HepG2 (cell line): ENCODE results near the gene TM9SF4.

Source experiments
- CBX2 ChIP-seq, 2 experiments: fragments of 200-600 bp in 1 of 2; sonication (generic); formaldehyde crosslinking in 1 of 2; IDR thresholded peaks; 2 replicates each; pipeline versions ENCODE4 v1.7.0 to v1.8.1; 2018 to 2022; ENCODE audit warnings: low read depth in 2 of 2, low read length in 1 of 2, mild to moderate bottlenecking in 1 of 2, missing genetic modification reagents in 1 of 2
- MYC ChIP-seq: sonication (generic); formaldehyde crosslinking; IDR thresholded peaks from 2 replicates; pipeline ENCODE4 v1.9.0; 2021; ENCODE audit warnings: missing genetic modification reagents, borderline replicate concordance
- NCOA2 ChIP-seq: sonication (generic); formaldehyde crosslinking; IDR thresholded peaks from 2 replicates; pipeline ENCODE4 v1.8.0; 2022; ENCODE audit warnings: inconsistent platforms
- ZBTB7A ChIP-seq: sonication (generic); formaldehyde crosslinking; IDR thresholded peaks from 2 replicates; pipeline ENCODE4 v1.8.0; 2022; ENCODE audit warnings: mild to moderate bottlenecking, missing genetic modification reagents
- TF ChIP-seq, protein P1 (sequence below): sonication (generic); formaldehyde crosslinking; IDR thresholded peaks from 2 replicates; pipeline ENCODE4 v1.5.0; 2020; ENCODE audit warnings: mild to moderate bottlenecking, missing genetic modification reagents, moderate library complexity

DNA sequence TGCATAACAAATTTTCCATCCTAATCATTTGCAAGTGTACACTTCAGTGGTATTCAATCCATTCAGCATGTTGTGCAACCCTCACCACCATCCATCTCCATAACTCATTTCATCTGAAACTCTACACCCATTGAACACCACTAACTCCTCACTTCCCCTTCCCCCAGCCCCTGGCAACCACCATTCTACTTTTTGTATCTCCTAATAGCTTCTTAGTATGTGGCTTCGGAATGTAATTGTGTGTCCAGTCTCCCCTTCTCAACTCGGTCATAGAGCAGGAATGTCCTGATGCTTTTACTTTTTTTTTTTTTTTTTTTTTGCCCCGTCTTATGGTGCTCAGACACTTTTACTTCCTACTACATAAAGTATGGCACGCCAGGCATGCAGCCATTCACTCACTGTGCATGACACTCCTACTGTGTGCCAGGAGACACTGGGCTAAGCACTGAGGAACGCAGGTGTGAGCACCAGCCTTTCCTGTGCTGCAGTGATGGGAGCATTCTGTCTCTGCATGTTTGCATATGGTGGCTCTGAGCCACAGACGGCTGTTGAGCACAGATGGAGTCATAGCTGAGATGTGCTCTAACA, 42.2 kb upstream of the TM9SF4 start:
- TF ChIP-seq MYC (CRISPR knock-in tag) = no peak
- TF ChIP-seq, protein P1, sequence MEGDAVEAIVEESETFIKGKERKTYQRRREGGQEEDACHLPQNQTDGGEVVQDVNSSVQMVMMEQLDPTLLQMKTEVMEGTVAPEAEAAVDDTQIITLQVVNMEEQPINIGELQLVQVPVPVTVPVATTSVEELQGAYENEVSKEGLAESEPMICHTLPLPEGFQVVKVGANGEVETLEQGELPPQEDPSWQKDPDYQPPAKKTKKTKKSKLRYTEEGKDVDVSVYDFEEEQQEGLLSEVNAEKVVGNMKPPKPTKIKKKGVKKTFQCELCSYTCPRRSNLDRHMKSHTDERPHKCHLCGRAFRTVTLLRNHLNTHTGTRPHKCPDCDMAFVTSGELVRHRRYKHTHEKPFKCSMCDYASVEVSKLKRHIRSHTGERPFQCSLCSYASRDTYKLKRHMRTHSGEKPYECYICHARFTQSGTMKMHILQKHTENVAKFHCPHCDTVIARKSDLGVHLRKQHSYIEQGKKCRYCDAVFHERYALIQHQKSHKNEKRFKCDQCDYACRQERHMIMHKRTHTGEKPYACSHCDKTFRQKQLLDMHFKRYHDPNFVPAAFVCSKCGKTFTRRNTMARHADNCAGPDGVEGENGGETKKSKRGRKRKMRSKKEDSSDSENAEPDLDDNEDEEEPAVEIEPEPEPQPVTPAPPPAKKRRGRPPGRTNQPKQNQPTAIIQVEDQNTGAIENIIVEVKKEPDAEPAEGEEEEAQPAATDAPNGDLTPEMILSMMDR (CRISPR knock-in tag) = no peak
- no peak for TF ChIP-seq CBX2 (IDR thresholded peaks at IDR 0.05; ENCODE audit: low read depth, low read length)
- no peak for TF ChIP-seq CBX2 (CRISPR knock-in tag; IDR thresholded peaks at IDR 0.05; ENCODE audit: low read depth)
- no peak for TF ChIP-seq ZBTB7A (CRISPR knock-in tag)
- no peak for TF ChIP-seq NCOA2 (CRISPR knock-in tag)
